Measurements from ENCODE around the gene IRF2BPL. TPM values are rescaled to one million over a fixed set of nuclear protein-coding genes. Genes with fewer than 3 reads are reported as not detected.

IRF2BPL gene
- total RNA-seq, 1 donor from 2014 or later: 4.8 TPM

DNA sequence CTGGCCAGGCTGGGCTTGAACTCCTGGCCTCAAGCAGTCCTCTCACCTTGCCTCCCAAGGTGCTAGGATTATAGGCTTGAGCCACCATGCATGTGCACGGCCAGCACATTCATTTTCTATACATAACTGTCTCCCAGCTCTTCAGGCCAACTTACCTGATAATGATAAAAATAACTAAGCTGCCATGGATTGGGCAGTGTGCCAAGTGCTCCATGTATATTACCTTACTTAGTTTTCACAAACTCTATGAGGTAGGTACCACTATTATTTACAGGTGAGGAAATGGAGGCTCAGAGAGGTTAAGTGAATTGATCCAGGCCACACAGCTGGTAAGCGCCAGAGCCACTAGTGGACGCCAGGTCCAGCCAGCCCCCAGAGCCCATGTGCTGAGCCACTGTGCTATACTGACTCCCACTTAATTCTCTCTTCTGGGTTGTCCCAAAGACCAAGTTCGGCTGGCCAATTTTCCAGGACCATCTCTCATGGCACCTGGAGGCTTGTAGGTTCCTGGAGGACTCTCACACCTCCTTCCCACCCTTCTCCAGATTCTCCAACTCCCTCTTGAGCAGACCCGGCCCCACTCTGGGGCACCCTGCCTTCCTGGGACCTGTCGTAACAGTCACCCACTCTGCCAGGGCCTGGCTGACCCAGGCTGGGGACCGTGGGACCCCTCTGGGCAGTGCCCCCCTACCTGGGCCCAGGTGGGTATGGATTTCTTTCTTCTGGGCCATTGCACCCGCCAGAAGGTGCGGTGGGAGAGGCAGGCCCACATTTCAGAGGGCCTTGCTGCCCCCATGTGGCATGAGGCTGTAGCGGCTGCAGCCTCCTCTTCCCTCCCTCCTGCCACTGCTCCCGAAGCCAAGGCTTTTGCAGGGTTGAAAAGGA lies 39.4 kb upstream of the IRF2BPL start:
- H3K4me3 Mint-ChIP-seq: no peak overlapping the region
- no peak overlapping the region for H3K9ac ChIP-seq
- no peaks in the 10 kb centered on the region for H3K9me3 ChIP-seq (ENCODE audit: low read depth)
- H3K4me3 ChIP-seq: no peak overlapping the region
- H3K4me1 Mint-ChIP-seq: peaks cover 66% of the 10 kb centered on the region
- DNase-seq (ENCODE audit: low spot score): peak; percentile 80
- peak overlapping the region; percentile 9 for H3K27ac Mint-ChIP-seq
- H3K27me3 ChIP-seq: no peaks in the 10 kb centered on the region
- H3K9me3 Mint-ChIP-seq: peaks cover 2% of the 10 kb centered on the region
- no peaks in the 10 kb centered on the region for H3F3A ChIP-seq (ENCODE audit: low read depth)
- H3K4me2 ChIP-seq: no peak overlapping the region
- peaks cover 10% of the 10 kb centered on the region for H3K27me3 Mint-ChIP-seq (ENCODE audit: insufficient read depth, low read depth)
- peaks cover 2% of the 10 kb centered on the region for H3K36me3 Mint-ChIP-seq
- peaks cover 11% of the 10 kb centered on the region for H3K4me1 ChIP-seq
- no peaks in the 10 kb centered on the region for H3K79me2 ChIP-seq (ENCODE audit: low read depth)
- H4K20me1 ChIP-seq (ENCODE audit: low read depth): no peaks in the 10 kb centered on the region
- H2AFZ ChIP-seq (replicated peaks): no peak overlapping the region
- no peaks in the 10 kb centered on the region for H3K36me3 ChIP-seq
- H3K27ac ChIP-seq: no peak overlapping the region
- TF ChIP-seq, protein P1, sequence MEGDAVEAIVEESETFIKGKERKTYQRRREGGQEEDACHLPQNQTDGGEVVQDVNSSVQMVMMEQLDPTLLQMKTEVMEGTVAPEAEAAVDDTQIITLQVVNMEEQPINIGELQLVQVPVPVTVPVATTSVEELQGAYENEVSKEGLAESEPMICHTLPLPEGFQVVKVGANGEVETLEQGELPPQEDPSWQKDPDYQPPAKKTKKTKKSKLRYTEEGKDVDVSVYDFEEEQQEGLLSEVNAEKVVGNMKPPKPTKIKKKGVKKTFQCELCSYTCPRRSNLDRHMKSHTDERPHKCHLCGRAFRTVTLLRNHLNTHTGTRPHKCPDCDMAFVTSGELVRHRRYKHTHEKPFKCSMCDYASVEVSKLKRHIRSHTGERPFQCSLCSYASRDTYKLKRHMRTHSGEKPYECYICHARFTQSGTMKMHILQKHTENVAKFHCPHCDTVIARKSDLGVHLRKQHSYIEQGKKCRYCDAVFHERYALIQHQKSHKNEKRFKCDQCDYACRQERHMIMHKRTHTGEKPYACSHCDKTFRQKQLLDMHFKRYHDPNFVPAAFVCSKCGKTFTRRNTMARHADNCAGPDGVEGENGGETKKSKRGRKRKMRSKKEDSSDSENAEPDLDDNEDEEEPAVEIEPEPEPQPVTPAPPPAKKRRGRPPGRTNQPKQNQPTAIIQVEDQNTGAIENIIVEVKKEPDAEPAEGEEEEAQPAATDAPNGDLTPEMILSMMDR (IDR thresholded peaks at IDR 0.05): peak; percentile 91
- TF ChIP-seq EZH2phosphoT487 (IDR thresholded peaks at IDR 0.05): no peak

DNA sequence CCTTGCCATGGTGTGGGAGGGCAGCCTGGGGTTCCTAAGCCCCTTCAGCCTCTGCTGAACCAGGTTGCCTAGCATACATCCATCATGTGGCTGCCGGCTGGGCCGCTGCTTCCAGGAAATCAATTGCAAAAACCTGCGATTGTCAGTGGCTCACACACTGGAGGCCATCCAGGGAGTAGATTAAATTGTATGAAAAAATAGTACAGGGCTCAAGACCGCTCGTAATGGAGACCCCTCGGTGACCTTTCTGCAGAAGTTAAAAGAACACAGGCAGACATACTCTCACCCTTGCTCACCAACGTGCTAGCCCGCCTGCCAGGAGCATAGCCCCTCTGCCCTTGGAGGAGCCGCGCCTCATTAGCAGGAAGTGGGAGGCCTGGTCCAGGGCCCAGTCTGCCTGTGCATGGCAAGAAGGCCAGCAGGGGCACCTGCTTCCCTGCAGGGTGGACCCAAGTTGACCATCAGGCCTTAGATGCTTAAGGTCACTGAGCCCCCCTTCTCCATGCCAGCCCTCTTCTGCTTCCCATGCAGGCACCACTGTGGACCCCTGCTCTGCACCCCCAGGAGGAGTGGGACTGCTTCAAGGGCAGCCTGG lies 38.2 kb upstream of the IRF2BPL start:
- Histone ChIP-seq H3K4me1 (peaks cover 11% of the 10 kb centered on the region), H3K9ac (no peak overlapping the region), H3K4me3 (no peak overlapping the region), H3K79me2 (ENCODE audit: low read depth) (no peaks in the 10 kb centered on the region), H3K27me3 (no peaks in the 10 kb centered on the region), H3K4me2 (no peak overlapping the region), H3K27ac (no peak overlapping the region), H2AFZ (replicated peaks) (no peak overlapping the region), H3F3A (ENCODE audit: low read depth) (no peaks in the 10 kb centered on the region), H3K9me3 (ENCODE audit: low read depth) (no peaks in the 10 kb centered on the region), H4K20me1 (ENCODE audit: low read depth) (no peaks in the 10 kb centered on the region), H3K36me3 (no peaks in the 10 kb centered on the region)
- Mint-ChIP-seq H3K9me3 (no peaks in the 10 kb centered on the region), H3K36me3 (peaks cover 2% of the 10 kb centered on the region), H3K4me1 (peaks cover 59% of the 10 kb centered on the region), H3K27me3 (ENCODE audit: insufficient read depth, low read depth) (peaks cover 10% of the 10 kb centered on the region), H3K4me3 (no peak overlapping the region), H3K27ac (peak overlapping the region; percentile 83)
- TF ChIP-seq EZH2phosphoT487 (IDR thresholded peaks at IDR 0.05) (no peak), EZH2 (IDR thresholded peaks at IDR 0.05) (no peak)
- TF ChIP-seq, protein P1 (IDR thresholded peaks at IDR 0.05): no peak
- DNase-seq (ENCODE audit: low spot score): no peak

DNA sequence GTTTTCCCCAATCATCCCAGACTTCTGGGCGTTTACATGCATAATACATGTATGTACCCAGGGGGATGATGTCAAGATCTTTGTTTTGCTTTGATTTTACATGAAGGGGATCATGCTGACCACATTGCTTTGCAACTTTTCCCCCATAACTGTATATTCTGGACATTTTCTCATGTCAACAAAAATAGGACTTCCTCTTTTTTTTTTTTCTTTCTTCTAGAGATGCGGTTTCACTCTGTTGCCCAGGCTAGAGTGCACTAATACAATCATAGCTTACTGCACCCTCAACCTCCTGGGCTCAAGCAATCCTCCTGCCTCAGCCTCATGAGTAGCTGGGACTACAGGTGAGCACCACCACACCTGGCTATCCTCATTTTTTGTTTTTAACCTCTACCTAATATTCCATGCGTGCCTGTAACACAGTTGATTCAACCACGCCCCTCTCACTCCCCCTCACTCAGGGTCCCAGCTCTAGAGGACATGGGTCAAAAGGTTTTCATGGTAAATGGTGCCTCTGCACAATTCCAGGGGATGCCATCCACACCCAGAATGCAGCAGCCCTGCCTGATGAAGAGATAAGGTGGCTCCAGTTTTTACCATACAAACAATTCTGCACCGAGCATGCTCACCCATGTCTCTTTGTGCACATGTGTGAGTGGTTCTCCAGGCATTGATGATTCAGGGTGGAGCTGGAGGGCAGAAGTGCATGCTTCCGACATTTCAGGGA lies 37.5 kb upstream of the IRF2BPL start:
- no peak overlapping the region for H3K27ac ChIP-seq
- no peak overlapping the region for H2AFZ ChIP-seq (replicated peaks)
- DNase-seq (ENCODE audit: low spot score): no peak
- no peaks in the 10 kb centered on the region for H3F3A ChIP-seq (ENCODE audit: low read depth)
- H3K9me3 Mint-ChIP-seq: no peaks in the 10 kb centered on the region
- H3K27ac Mint-ChIP-seq: peak overlapping the region; percentile 83
- H3K4me3 Mint-ChIP-seq: no peak overlapping the region
- no peaks in the 10 kb centered on the region for H3K9me3 ChIP-seq (ENCODE audit: low read depth)
- no peaks in the 10 kb centered on the region for H3K36me3 ChIP-seq
- H3K36me3 Mint-ChIP-seq: peaks cover 2% of the 10 kb centered on the region
- no peak overlapping the region for H3K4me3 ChIP-seq
- no peaks in the 10 kb centered on the region for H3K27me3 ChIP-seq
- TF ChIP-seq EZH2 (IDR thresholded peaks at IDR 0.05) (no peak), EZH2phosphoT487 (IDR thresholded peaks at IDR 0.05) (no peak)
- TF ChIP-seq, protein P1 (IDR thresholded peaks at IDR 0.05): no peak
- peaks cover 11% of the 10 kb centered on the region for H3K4me1 ChIP-seq
- peaks cover 58% of the 10 kb centered on the region for H3K4me1 Mint-ChIP-seq
- H4K20me1 ChIP-seq (ENCODE audit: low read depth): no peaks in the 10 kb centered on the region
- no peak overlapping the region for H3K4me2 ChIP-seq
- H3K27me3 Mint-ChIP-seq (ENCODE audit: insufficient read depth, low read depth): peaks cover 10% of the 10 kb centered on the region
- no peak overlapping the region for H3K9ac ChIP-seq
- H3K79me2 ChIP-seq (ENCODE audit: low read depth): no peaks in the 10 kb centered on the region
